GOT3 (cell line): ENCODE measurements around the gene C12orf54.
"Not testable (repeated sequence)": the region's sequence is repeated elsewhere in the genome, so short reads cannot be mapped to it uniquely, and the experiment has no call there.

Experiments used
- DNase-seq: peaks from one replicate; lab custom pipeline; 2025; ENCODE audit warnings: mixed read lengths; lab: John Stamatoyannopoulos, UW

Gene C12orf54

GRCh38 chr12:48510111-48510510 lies 27.8 kb downstream of the C12orf54 start:
- DNase-seq: no peak

- DNase-seq: no peak
These were observed 30.6 kb downstream of the C12orf54 start for GRCh38 chr12:48512855-48513254.

- no peak for DNase-seq
These were observed 32.4 kb downstream of the C12orf54 start for GRCh38 chr12:48514728-48515127.

- not testable (repeated sequence) for DNase-seq
These were observed 38.1 kb downstream of the C12orf54 start for GRCh38 chr12:48520381-48520780.

GRCh38 chr12:48525332-48525731 lies 43.0 kb downstream of the C12orf54 start, which contains the start of gene OR8S1:
Gene OR8S1, plus strand, starts transcription at chr12:48525632. Its CDS starts 0 bp downstream, at chr12:48525632.
- DNase-seq: no peak

- DNase-seq: no peak
These were observed 45.8 kb downstream of the C12orf54 start for GRCh38 chr12:48527891-48528670.

- DNase-seq: no peak
These were observed 50.3 kb downstream of the C12orf54 start for GRCh38 chr12:48532601-48533000.

- no peak for DNase-seq
These were observed 54.3 kb downstream of the C12orf54 start for GRCh38 chr12:48536602-48537001.

- no peak for DNase-seq
These were observed 60.1 kb downstream of the C12orf54 start for GRCh38 chr12:48542300-48542928.

GRCh38 chr12:48545833-48546469 lies 63.7 kb downstream of the C12orf54 start:
- DNase-seq: no peak
